ENCODE measurements around the gene IPO11. TPM values are rescaled to one million over a fixed set of nuclear protein-coding genes. Genes with fewer than 3 reads are reported as not detected.
"Not testable (repeated sequence)": the region's sequence is repeated elsewhere in the genome, so short reads cannot be mapped to it uniquely, and the experiment has no call there.

The IPO11 gene
- total RNA-seq, 1 donor from 2014 or later: 57.6 TPM

DNA sequence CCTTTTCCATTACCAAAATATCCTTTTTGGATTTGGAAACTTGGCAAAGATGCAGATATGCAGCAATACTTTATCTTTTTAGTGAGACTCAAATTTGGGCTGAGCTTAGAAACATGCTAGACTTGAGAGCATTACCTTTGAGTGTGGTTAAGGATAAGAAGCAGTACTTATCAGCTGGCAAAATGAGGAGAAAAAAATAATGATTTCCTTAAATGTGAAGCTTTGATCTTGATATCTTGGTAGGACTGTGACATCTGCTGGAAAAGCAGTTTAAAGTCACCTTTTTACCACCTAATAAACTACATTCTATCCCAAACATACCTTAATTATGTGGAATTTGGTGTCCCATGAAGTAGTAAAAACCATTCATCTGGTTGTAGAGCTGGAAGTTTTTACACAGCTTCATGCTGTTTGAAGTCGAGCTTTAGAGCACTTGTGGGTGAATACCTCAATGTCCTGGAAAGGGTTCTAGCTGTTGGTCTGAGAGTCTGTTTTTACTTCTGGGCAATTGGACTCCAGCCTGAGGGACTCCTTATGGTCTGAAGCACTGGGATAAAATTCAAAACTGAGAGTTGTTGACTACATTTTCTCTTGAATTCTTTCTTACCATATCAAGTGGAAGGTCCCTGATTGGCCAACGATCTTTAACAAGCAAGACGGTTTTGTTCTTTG lies 219.5 kb downstream of the IPO11 start:
- DNase-seq (ENCODE audit: extremely low read depth, low read depth, low spot score): no peak

DNA sequence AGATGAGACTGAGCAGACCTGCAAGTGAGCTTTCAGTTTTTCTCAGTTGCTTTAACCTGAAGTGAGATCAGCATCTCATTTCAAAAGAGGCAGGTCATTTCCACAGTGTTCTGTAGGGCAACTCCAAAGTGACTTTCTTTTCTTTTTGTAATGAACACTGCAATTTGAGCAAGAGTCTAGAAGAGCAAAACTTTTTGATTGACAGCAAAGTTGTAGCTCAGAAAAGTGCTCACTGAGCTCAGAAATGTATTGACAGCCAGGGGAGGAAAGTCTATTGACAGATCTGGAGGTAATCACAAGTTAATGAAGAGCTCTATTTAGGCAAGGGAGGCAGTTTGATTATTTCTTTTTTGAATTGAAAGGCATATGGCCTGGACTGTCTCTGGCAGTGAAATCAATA lies 220.7 kb downstream of the IPO11 start:
- DNase-seq (ENCODE audit: extremely low read depth, low read depth, low spot score): no peak

DNA sequence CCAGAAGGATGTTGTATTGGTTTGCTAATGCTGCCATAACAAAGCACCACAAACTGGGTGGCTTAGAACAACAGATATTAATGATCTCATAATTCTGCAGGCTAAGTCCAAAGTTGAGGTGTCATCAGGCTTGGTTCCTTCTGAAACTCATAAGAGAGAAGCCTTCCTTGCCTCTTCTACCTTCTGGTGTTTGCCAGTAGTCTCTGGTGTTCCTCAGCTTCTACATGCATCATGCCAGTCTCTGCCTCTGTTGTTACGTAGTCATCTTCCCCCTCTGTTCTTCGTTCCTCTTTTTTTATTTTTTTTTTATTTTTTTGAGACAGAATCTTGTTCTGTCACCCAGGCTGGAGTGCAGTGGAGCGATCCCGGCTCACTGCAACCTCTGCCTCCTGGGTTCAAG lies 227.9 kb downstream of the IPO11 start:
- no peak for DNase-seq (ENCODE audit: extremely low read depth, low read depth, low spot score)

DNA sequence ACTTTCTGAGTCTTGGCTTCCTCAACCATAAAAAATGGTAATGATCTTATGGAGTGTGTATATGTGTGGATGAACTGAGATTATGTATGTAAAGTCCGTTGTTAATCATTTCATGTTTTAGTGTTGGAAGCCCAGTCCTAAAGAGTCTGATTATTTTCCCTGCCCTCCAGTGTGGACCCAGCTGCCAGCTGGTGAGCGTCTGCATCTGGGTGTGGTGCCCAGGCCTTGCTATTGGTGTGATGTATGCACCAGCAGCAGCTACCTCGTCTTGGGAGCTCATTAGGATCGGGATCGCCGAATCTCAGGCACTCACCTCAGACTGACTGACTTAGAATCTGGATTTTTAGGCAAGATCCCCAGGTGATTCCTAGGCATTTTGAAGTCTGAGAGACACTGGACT lies 229.9 kb downstream of the IPO11 start:
- DNase-seq (ENCODE audit: extremely low read depth, low read depth, low spot score): no peak

DNA sequence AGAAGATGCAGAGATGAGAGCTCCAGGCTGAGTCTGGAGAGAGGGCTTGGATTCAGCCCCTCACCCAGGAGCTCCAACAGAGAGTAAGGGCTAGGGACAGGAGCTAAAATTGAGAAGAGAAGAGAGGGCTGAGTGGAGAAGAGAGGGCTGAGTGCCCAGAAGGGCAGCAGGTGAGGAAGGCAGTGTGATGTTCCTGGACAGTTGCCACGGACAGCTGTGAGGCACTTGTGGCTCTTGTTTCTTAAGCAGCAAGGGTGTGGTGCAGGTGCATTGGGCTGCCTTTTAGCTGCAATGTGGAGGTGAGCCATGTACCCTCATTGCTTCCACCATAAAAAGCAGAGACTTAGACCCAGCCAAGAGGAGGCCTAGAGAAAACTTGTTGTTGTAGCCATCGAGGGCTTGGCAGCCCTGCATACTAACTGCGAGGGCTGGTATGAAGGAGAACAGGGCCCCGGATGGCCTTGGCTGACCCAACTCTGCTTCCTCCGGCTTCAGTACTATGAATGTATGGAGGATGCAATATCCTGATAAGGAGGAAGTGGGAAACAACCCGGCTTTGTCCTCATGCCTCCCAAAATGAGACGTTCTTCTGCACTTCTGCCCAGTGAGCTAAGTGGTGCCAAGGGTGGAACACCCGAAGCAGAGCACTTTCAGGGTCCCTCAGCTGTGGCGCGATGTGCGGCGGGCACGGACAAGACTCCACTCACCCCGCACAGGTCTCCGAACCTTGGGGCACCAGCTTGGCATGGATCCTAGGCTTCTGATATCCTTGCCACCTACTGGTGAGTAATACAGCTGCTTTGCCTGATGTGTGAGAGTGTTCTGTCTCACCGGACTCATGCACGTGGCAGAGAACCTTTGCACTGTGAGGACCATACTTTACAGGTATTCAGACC lies 231.2 kb downstream of the IPO11 start:
- no peak for DNase-seq (ENCODE audit: extremely low read depth, low read depth, low spot score)

DNA sequence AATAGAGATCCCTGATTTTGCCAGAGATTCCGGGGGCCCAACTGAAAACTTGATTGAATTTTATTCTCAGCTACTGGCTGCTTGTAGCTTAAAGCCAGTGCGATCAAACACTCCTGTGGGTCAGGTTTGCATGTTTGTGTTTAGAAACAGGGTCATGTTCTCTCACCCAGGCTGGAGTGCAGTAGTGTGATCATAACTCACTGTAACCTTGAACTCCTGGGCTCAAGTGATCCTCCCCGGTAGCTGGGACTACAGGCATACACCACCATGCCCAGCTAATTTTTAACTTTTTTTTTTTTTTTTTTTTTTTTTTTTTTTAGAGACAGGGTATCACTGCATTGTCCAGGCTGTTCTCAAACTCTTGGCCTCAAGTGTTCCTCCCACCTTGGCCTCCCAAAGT lies 232.7 kb downstream of the IPO11 start:
- no peak for DNase-seq (ENCODE audit: extremely low read depth, low read depth, low spot score)

DNA sequence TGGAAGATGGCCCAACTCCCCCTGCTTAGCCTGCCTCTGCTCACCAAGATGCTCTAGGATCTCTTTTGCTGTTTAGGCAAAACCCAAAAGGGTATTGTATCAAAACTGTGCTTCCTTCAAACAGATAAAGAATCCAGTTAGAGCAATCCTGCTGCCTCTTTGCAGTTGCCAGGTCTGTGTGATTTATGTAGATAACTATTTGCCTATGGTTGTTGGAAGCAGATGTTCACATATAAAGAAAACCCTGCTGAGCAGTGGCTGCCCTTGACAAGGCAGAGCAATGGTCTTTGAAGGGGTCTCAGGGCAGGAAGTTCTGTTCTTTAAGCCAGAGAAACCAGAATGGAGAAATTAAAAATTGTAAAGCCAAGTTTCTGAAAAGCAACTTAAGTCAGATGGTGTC lies 234.7 kb downstream of the IPO11 start:
- DNase-seq (ENCODE audit: extremely low read depth, low read depth, low spot score): no peak

DNA sequence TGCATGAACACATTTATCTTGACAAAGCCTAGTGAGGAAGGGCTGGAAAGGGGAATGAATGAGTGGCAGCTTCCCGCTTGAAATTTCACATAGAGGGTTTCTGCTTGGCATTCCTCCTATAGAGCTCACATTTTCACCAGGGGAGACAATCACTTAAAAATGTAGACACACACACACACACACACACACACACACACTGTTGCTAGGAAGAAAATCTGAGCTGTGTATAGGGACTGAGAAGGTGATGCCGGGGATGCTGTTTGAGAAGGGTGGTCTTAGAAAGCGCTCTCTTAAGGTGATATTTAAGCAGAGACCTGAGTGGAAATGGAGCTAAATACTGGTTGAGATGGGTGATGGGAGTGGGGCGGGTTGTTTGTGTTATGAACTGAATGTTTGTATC lies 236.5 kb downstream of the IPO11 start:
- DNase-seq (ENCODE audit: extremely low read depth, low read depth, low spot score): no peak

DNA sequence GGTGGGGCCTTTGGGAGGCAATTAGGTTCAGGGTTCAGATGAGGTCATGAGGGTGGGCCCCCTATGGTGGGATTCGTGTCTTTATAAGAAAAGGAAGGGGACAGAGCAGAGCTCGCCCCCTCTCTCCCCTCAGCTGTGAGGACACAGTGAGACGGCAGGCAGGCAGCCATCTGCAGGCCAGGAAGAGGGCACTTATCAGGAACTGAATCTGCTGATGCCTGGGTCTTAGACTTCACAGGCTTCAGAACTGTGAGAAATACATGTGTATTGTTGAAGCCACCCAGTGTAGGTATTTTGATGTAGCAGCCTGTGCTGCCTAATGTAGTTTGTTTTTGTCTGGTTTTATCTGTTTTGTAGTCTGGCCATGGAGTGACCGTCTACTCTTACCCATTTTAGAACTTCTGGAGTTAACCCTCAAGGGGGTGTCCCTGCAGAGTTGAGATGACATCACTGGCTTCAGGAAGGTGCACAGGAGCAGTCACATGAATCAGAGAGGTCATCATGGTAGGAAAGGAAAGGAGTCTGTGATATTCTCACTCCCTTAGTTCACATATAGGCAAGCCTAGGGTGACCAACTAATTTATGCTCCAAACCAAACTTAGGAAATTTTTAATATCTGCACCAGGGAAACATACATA lies 237.0 kb downstream of the IPO11 start:
- no peak for DNase-seq (ENCODE audit: extremely low read depth, low read depth, low spot score)

DNA sequence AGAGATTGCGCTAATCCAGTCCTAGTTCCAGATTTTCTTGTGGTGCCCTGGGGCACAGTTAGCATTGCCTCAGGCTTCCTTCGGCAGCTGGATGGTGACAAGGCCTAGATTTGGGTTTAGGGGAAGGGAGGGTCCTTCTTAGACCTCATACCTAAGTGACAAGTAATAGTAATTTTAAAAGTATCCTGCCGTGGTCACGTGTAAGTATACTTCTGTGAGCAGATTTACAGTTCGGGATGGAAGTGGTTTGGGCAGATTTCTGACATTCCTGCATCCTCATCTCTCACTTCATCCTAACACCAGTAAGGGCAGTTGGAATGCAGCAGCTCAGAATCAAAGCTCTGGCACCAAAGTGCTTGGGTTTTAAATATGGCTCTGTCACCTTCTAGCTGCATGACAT lies 237.6 kb downstream of the IPO11 start:
- DNase-seq (ENCODE audit: extremely low read depth, low read depth, low spot score): no peak

DNA sequence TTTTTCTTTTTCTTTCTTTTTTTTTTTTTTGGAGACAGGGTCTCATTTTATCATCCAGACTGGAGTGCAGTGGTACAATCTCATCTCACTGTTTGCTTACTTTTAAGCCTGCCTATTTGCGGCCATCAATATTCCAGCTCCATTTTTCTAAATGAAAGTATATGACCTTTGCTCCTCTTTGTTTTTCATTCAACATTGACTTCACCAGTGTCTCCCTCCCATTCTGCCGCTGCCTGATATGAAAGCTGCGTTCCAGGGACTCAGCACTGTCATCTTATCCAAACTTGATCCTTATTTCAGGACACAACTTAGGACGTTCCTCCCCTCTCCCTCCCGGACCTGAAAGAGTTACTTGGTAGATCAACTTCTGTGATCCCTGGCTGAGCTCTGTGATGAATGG lies 239.7 kb downstream of the IPO11 start:
- no peak for DNase-seq (ENCODE audit: extremely low read depth, low read depth, low spot score)

DNA sequence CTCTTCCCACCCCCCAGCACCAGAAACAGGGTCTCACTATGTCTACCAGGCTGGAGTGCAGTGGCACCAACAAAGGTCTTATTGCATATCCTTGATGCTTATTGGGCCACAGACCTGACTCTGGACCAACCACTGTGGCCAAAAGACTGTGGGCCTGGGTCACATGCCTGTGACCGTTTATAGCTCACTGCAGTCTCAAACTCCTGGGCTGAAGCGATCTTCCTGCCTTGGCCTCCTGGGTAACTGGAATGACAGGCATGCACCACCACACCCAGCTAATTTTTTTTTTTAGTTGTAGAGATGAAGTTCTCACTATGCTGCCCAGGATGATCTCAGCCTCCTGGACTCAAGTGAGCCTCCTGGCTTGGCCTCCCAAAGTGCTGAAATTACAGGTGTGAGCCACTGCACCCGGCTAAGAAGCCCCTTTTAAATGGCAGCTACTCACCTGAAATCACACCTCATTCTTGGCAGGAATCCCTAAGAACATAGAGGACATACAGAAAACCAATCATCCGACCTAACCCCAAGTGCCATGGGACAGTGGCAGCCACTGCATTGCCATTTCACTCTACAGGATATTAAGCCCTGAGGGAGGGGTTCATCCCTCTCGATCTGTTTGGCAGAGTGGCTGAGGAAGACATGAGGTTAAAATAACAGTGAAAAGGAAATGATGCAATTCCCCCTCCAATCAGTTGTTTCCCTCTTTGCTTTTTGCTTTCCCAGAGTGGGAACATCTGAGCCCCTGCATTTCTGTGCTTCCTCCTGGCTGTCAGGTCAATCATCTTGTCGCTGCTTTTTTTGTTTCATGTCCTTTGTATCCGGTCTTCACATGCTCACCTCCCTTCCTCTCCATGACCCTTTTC lies 240.7 kb downstream of the IPO11 start:
- DNase-seq (ENCODE audit: extremely low read depth, low read depth, low spot score): peak; percentile 9

DNA sequence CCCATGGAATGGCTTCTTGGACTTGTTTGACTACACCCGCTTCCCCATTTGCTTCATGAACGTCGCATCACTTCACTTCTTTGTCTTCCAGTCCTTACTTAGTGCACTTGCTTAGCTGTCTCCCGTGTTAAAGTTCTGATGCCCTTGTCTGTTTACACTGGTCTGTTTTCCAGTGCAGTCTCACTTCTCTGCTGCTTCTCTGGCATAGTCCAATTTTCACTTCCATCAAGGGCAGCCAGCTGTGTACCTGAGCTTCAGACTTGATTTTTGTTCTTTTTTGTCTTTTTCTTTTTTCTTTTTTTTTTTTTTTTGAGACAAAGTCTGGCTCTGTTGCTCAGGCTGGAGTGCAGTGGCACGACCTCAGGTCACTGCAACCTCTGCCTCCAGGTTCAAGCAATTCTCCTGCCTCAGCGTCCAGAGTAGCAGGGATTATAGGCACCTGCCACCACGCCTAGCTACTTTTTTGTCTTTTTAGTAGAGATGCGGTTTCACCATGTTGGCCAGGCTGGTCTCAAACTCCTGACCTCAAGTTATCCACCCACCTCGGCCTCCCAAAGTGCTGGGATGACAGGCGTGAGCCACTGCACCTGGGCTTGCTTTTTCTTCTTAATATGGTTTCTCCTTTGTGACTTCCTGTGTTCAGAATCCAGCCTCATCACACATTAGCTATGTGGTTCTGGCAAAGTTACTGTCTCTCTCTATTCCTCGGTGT lies 241.5 kb downstream of the IPO11 start:
- no peak for DNase-seq (ENCODE audit: extremely low read depth, low read depth, low spot score)

DNA sequence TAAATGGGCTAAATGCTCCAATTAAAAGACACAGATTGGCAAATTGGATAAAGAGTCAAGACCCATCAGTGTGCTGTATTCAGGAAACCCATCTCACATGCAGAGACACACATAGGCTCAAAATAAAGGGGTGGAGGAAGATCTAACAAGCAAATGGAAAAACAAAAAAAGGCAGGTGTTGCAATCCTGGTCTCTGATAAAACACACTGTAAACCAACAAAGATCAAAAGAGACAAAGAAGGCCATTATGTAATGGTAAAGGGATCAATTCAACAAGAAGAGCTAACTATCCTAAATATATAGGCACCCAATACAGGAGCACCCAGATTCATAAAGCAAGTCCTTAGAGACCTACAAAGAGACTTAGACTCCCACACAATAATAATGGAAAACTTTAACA lies 245.2 kb downstream of the IPO11 start:
- not testable (repeated sequence) for DNase-seq (ENCODE audit: extremely low read depth, low read depth, low spot score)

DNA sequence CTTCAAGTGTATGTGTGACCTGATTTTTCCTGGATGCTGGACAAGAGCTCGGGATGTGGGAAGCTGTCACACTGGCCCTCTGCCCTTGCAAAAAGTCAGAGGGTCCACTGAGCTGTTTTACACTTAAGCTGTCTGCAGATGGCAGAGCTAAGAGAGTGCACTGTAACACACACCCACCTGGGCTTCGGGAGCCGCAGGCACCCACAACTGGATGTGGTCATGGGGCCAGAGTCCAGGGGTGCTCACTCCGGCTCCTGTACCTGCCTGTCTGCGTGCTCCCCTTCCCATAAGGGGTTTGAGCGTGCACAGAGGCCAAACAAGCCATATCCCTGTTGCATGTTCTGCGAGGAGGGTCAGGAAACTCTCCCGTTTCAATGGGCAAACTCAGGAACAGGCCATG lies 248.6 kb downstream of the IPO11 start:
- DNase-seq (ENCODE audit: extremely low read depth, low read depth, low spot score): no peak

DNA sequence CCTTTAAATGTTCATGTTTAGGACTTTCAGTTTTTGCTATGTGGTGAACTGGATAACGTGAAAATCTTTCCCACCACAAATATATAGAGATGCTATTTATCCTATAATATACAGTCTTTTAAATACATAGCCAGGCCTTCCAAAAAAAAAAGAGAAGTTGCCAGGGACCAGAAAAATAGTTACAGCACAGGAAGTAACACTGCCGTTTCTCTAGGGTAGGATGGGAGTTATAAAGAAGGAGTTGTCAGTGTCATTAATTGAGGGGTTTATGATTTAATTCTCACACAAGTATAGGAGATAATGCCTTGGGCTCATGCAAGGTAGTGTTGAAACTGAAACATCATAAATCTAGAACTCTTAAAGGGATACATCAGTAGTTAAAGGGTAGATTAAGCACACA lies 250.0 kb downstream of the IPO11 start:
- no peak for DNase-seq (ENCODE audit: extremely low read depth, low read depth, low spot score)

DNA sequence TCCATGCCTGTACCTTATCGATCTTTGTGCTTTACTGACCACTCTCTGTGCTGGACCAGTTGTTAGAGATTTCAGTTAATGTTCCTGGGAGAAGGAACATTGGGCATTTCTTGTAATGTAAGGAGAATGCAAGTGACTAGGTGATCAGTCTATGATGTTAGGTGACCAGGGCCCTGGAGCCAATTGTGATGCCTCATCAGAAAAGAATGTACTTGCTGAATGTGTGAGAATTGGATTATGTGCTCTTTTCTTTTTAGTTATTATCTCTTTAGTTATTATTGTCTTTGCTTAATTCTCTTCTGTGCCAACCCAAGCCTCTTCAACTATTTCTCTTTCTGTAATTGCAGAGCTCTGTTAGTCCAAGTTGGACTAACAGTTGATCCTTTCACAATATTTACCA lies 258.9 kb downstream of the IPO11 start:
- no peak for DNase-seq (ENCODE audit: extremely low read depth, low read depth, low spot score)

DNA sequence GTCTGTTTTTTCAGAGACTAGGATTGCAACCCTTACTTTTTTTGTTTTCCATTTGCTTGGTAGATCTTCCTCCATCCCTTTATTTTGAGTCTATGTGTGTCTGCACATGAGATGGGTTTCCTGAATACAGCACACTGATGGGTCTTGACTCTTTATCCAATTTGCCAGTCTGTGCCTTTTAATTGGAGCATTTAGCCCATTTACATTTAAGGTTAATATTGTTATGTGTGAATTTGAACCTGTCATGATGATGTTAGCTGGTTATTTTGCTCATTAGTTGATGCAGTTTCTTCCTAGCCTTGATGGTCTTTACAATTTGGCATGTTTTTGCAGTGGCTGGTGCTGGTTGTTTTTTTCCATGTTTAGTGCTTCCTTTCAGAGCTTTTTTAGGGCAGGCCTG lies 264.0 kb downstream of the IPO11 start:
- DNase-seq (ENCODE audit: extremely low read depth, low read depth, low spot score): not testable (repeated sequence)
